Psoas muscle (tissue), 8 donors: ENCODE measurements around the gene FAM83C. TPM values are rescaled to one million over a fixed set of nuclear protein-coding genes. Genes with fewer than 3 reads are reported as not detected.

ENCODE experiments used
- ATAC-seq, 4 donors: fragments of 200-7000 bp; cut with Tn5 transposase; one replicate each; pipeline ENCODE4 v1.9.1; 2020; ENCODE audit warnings: moderate library complexity in 3 of 4, mild to moderate bottlenecking in 2 of 4
- DNase-seq, 2 donors: peaks; one replicate each; pipeline ENCODE4 v3.0.0-alpha.2; 2020
- H3K27ac ChIP-seq: fragments of 200-600 bp; one replicate; pipeline ENCODE4 v1.8.0; 2022
- H3K27me3 ChIP-seq, 3 donors: fragments of 200-600 bp in 1 of 3; one replicate each; pipeline versions ENCODE4 v1.6.1 to v1.8.0; 2013 to 2022; ENCODE audit warnings: low read length in 2 of 3, mild to moderate bottlenecking in 2 of 3, moderate library complexity in 1 of 3; ENCODE audit not compliant: insufficient read depth in 3 of 3
- H3K36me3 ChIP-seq, 2 donors: fragments of 200-600 bp in 1 of 2; one replicate each; pipeline versions ENCODE4 v1.6.1 to v1.8.0; 2013 to 2022; ENCODE audit warnings: low read depth in 1 of 2, mild to moderate bottlenecking in 1 of 2, moderate library complexity in 1 of 2; ENCODE audit not compliant: insufficient read depth in 1 of 2
- H3K4me1 ChIP-seq: fragments of 200-600 bp; one replicate; pipeline ENCODE4 v1.8.0; 2022
- H3K4me3 ChIP-seq: fragments of 200-600 bp; one replicate; pipeline ENCODE4 v1.8.0; 2022; ENCODE audit warnings: mild to moderate bottlenecking
- H3K9me3 ChIP-seq: fragments of 200-600 bp; one replicate; pipeline ENCODE4 v1.8.0; 2022
- WGBS, 3 donors: extraction: QIAGEN DNeasy Blood & Tissue Kit; methylation state at CpG; one replicate each; pipeline versions ENCODE4 v1.1.6 to v1.1.7; 2013; 5-methylcytosine and 5-hydroxymethylcytosine counted together
- intact Hi-C, 2 donors: fragments of 100-400 bp; cut with DNase I; formaldehyde crosslinking; loops; one replicate each; pipeline versions ENCODE4 v1.11.0 to v1.14.2; 2022
- polyA plus RNA-seq, 3 donors: library from polyadenylated mRNA; stranded (reverse); fragments of 200-250 nt; gene quantifications; one replicate each; pipeline ENCODE4 v1.2.3, GENCODE V29; 2013
- total RNA-seq, 4 donors: library from RNA; stranded (reverse); fragmentation: NEBNext Ultra II Directional in 2 of 4; extraction: Animal tissue kit (Norgen Biotek cat#: 25700) in 2 of 4; gene quantifications; one replicate each; pipeline versions ENCODE4 v1.2.1 to v1.2.4, GENCODE V29; 2021 to 2023
- TF ChIP-seq, protein P1 (sequence below): fragments of 200-600 bp; IDR thresholded peaks from one replicate; pipeline ENCODE4 v1.8.0; 2022; ENCODE audit warnings: antibody characterized with exemption
- donor health status: healthy with polysubstance abuse.
- donor health status: DM: no; HTN: no; CAD: no; lungs with moderate emphysema.
- donor health status: Bipolar disorder and iron deficiency.
- donor health status: healthy.
- donor health status: DM: yes; HTN: yes; CAD: no.
- donor health status: DM: no; HTN: no; CAD: no.
- donor health status: DM: no; HTN: no; CAD: no.
- donor health status: DM: yes; HTN: yes; CAD: no.

FAM83C gene
- total and polyA plus RNA-seq, 7 donors: 0.04 to 0.07 (median 0.04) TPM; not detected in 4

DNA sequence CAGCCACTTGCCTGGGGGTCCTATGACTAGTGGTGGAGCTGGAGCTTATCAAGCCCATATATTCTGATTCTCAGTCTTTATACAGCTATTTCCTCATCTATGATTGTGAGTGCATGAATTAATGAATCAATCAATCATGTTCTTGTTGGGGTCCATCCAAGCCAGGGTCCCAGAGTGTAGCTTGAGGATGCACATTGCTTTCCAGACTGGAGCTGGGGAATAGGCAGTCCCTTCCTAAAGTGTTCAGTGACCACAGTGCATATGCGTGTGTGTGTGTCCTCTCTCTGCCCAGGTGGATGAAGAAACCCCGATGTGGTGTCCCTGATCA is 40.6 kb downstream of the FAM83C start:
- H3K27me3 ChIP-seq: no peaks in the 10 kb centered on the region
- no peak overlapping the region for H3K27ac ChIP-seq
- intact Hi-C loops: no loop called here
- no peaks in the 10 kb centered on the region for H3K36me3 ChIP-seq
- ATAC-seq: no peak
- TF ChIP-seq, protein P1, sequence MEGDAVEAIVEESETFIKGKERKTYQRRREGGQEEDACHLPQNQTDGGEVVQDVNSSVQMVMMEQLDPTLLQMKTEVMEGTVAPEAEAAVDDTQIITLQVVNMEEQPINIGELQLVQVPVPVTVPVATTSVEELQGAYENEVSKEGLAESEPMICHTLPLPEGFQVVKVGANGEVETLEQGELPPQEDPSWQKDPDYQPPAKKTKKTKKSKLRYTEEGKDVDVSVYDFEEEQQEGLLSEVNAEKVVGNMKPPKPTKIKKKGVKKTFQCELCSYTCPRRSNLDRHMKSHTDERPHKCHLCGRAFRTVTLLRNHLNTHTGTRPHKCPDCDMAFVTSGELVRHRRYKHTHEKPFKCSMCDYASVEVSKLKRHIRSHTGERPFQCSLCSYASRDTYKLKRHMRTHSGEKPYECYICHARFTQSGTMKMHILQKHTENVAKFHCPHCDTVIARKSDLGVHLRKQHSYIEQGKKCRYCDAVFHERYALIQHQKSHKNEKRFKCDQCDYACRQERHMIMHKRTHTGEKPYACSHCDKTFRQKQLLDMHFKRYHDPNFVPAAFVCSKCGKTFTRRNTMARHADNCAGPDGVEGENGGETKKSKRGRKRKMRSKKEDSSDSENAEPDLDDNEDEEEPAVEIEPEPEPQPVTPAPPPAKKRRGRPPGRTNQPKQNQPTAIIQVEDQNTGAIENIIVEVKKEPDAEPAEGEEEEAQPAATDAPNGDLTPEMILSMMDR: no peak
- DNase-seq: no peak
- WGBS, 3 donors: 85 to 93% (median 89%) methylated on average over 2 of the region's 2 CpGs
- H3K4me1 ChIP-seq: no peaks in the 10 kb centered on the region
- H3K4me3 ChIP-seq: no peak overlapping the region
- no peaks in the 10 kb centered on the region for H3K9me3 ChIP-seq

DNA sequence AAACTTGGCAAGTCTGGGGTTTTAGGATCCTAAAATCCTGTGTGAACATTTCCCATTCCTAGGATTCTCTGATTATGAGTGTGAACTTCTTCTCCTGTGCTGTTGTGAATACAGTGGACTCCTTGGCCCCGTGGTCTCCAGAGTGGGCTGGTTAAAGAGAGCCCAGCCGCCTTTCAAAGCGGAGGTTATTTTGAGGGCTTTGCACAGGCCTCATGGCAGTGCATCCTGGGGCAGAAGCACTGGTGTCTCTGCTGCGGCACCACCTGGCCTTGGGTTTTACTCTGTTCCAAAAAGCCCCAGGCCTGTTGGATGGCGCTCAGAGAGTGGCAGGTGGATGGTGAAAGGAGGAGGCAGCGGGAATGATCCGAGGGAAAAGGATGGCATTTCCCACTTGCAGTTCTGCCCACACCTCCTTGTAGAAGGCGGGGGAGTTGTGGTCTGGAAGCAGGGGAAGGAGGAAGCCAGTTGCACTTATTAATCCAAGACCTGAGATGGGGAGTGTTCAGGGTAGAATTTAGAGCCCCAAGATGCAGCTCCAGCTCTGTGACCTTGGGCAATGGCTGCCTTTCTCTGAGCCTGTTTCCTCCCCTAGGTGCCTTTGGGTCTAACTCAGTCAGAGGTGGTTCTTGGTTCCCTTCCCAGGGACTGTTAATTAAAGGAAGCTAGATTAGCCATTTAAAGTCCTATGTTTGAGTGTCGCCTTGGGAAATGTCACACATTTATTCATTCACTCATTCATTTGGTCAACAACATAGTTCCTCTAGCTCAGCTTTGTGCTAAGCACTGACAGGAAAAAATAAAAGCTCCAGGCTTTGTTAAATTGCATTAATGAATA is 43.4 kb downstream of the FAM83C start:
- DNase-seq: no peak
- H3K4me1 ChIP-seq: no peaks in the 10 kb centered on the region
- H3K9me3 ChIP-seq: no peaks in the 10 kb centered on the region
- no peak for ATAC-seq
- H3K36me3 ChIP-seq: no peaks in the 10 kb centered on the region
- intact Hi-C loops: no loop called here
- H3K4me3 ChIP-seq: no peak overlapping the region
- no peaks in the 10 kb centered on the region for H3K27me3 ChIP-seq
- 70 to 80% (median 74%) methylated on average over 9 of the region's 9 CpGs for WGBS, 3 donors
- TF ChIP-seq, protein P1: no peak
- no peak overlapping the region for H3K27ac ChIP-seq

DNA sequence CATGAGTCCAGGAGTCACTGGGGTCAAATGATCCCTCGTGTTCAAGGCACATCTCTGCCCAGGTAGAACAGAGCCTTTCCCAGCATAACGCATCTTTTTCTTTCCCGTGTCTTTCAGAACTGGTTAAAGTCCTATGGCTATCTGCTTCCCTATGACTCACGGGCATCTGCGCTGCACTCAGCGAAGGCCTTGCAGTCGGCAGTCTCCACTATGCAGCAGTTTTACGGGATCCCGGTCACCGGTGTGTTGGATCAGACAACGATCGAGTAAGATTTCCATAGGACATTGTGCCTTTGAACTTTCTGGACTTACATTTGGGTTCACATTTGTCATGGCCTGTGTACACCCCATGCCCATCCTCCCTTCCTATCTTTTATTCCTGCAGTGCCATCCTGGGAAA is 45.5 kb downstream of the FAM83C start:
- H3K4me1 ChIP-seq: no peaks in the 10 kb centered on the region
- DNase-seq (no peak), ATAC-seq (no peak)
- no peak overlapping the region for H3K4me3 ChIP-seq
- H3K36me3 ChIP-seq: no peaks in the 10 kb centered on the region
- 89 to 91% (median 89%) methylated on average over 12 of the region's 12 CpGs for WGBS, 3 donors
- TF ChIP-seq, protein P1: no peak
- H3K9me3 ChIP-seq: no peaks in the 10 kb centered on the region
- H3K27ac ChIP-seq: no peak overlapping the region
- intact Hi-C loops: no loop called here
- H3K27me3 ChIP-seq: no peaks in the 10 kb centered on the region

DNA sequence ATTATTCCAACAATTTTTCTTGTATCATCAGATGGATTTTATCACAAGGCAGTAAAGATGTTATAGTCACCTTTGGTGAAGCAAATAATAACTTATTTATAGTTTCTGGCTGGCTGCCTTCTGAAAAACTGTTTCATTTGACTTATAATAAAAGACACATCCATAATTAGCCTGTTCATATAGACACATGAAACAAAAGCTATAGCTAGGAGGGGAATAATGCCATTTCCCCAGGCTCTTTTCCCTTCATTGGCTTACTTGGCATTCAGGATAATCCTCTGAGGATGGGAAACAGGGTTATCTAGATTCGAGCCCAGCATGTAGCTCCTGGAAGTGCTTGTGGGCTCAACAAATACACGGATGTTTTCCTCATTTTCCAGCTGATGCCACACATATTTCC is 48.2 kb downstream of the FAM83C start:
- TF ChIP-seq, protein P1: no peak
- Histone ChIP-seq H3K27me3 (no peaks in the 10 kb centered on the region), H3K27ac (no peak overlapping the region), H3K36me3 (no peaks in the 10 kb centered on the region), H3K4me1 (no peaks in the 10 kb centered on the region), H3K4me3 (no peak overlapping the region), H3K9me3 (no peaks in the 10 kb centered on the region)
- WGBS, 3 donors: 31 to 50% (median 39%) methylated on average over 2 of the region's 2 CpGs
- no peak for DNase-seq
- intact Hi-C loops: no loop called here
- ATAC-seq: no peak

DNA sequence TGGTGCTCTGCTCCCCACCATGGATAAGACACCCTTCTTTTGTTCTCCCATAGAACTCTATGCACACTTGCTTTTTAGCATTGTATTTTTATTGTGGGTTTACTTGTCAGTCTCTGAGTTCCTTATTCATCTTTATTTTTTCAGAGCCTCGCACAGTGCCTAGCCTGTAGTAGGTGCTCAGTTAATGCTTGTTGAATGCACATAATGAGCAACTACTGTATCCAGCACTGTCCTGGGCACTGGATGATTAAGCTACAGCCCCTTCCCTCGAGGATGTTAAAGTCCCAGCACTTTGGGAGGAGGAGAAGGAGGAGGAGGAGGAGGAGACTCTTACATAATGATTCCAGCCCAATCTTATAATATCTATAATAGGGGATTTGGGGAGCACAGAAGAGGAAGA is 48.9 kb downstream of the FAM83C start:
- DNase-seq (no peak), ATAC-seq (no peak)
- Histone ChIP-seq H3K27me3 (no peaks in the 10 kb centered on the region), H3K4me3 (no peak overlapping the region), H3K27ac (no peak overlapping the region), H3K4me1 (no peaks in the 10 kb centered on the region), H3K36me3 (no peaks in the 10 kb centered on the region), H3K9me3 (no peaks in the 10 kb centered on the region)
- 56 to 65% (median 57%) methylated on average over 2 of the region's 2 CpGs for WGBS, 3 donors
- TF ChIP-seq, protein P1: no peak
- intact Hi-C loops: no loop called here
